Sigmoid colon (tissue), 7 donors: ENCODE results near the gene C11orf42. TPM values are rescaled to one million over a fixed set of nuclear protein-coding genes. Genes with fewer than 3 reads are reported as not detected.
A peak's percentile ranks its signal among the peaks of the same experiment; 100 is the strongest.

Experiments
- DNase-seq: peaks from one replicate; pipeline ENCODE4 v3.0.0-alpha.2; 2019
- H3K27ac ChIP-seq, 4 donors: fragments of 200-600 bp; sonication (generic); one replicate each; pipeline ENCODE4 v1.5.1; 2016 to 2019; ENCODE audit warnings: mild to moderate bottlenecking in 1 of 4
- H3K27me3 ChIP-seq, 3 donors: fragments of 200-600 bp; sonication (generic); one replicate each; pipeline ENCODE4 v1.5.1; 2019; ENCODE audit warnings: mild to moderate bottlenecking in 1 of 3
- H3K36me3 ChIP-seq, 4 donors: fragments of 200-600 bp; sonication (generic); one replicate each; pipeline ENCODE4 v1.5.1; 2016 to 2019
- H3K4me1 ChIP-seq, 4 donors: fragments of 200-600 bp; sonication (generic); one replicate each; pipeline ENCODE4 v1.5.1; 2017 to 2019
- H3K4me3 ChIP-seq, 4 donors: fragments of 200-600 bp; sonication (generic); one replicate each; pipeline ENCODE4 v1.5.1; 2017 to 2019; ENCODE audit warnings: mild to moderate bottlenecking in 2 of 4, moderate library complexity in 1 of 4
- H3K9me3 ChIP-seq, 4 donors: fragments of 200-600 bp in 3 of 4; sonication (generic) in 3 of 4; one replicate each; pipeline versions ENCODE4 v1.5.1 to v1.6.1; 2013 to 2019
- EP300 ChIP-seq, 4 donors: sonication (generic); formaldehyde crosslinking; IDR thresholded peaks; one replicate each; pipeline ENCODE4 v1.6.1; 2017; ENCODE audit warnings: antibody characterized with exemption in 4 of 4
- POLR2A ChIP-seq, 2 donors: fragments of 450-650 bp; IDR thresholded peaks; one replicate each; pipeline ENCODE4 v1.6.1; 2016; ENCODE audit warnings: antibody characterized with exemption in 2 of 2, mild to moderate bottlenecking in 2 of 2, moderate library complexity in 2 of 2
- POLR2AphosphoS5 ChIP-seq, 4 donors: sonication (generic); formaldehyde crosslinking; IDR thresholded peaks; one replicate each; pipeline ENCODE4 v1.6.1; 2017; ENCODE audit warnings: antibody characterized with exemption in 4 of 4
- WGBS, 2 donors: extraction: QIAGEN DNeasy Blood & Tissue Kit; methylation state at CpG; one replicate each; pipeline ENCODE4 v1.1.7; 2013; 5-methylcytosine and 5-hydroxymethylcytosine counted together
- intact Hi-C: fragments of 100-400 bp; cut with DNase I; formaldehyde crosslinking; loops from one replicate; pipeline ENCODE4 v1.15.1; 2023
- polyA plus RNA-seq, 3 donors: library from polyadenylated mRNA; stranded (reverse); fragments of 200-250 nt; gene quantifications; one replicate each; pipeline ENCODE4 v1.2.3, GENCODE V29; 2013
- total RNA-seq, 4 donors: library from RNA; depleted of rRNA; stranded (reverse); fragments of >200 nt; gene quantifications; one replicate each; pipeline ENCODE4 v1.1.0, GENCODE V29; 2016
- TF ChIP-seq, protein P1 (sequence below), 4 experiments: fragments of 450-650 bp in 3 of 4; fragments of 200-600 bp in 1 of 4; IDR thresholded peaks; one replicate each; pipeline ENCODE4 v1.5.1; 2016 to 2019; ENCODE audit warnings: antibody characterized with exemption in 4 of 4, mild to moderate bottlenecking in 3 of 4, moderate library complexity in 2 of 4
- donor health status: healthy with polysubstance abuse.
- donor health status: Bipolar disorder and iron deficiency.
- donor health status: healthy.

C11orf42 gene, protein sequence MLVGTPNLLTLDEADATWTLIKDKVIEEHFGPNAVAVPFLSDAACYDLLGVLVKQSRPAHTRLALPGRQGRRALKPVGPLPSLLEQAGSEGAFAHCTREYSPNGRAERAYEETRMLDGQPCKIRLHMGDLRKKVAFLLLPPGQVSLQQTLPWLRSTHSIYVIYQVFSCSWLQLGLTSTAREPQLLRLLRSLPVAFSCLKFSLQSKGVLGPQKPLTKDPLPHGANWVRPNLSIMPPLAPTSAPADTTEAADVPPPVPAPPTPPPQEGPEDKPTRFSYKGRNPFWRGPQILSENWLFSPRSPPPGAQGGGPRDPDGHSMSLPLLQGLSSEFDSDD
- total RNA-seq (not detected), polyA plus RNA-seq (not detected)

DNA sequence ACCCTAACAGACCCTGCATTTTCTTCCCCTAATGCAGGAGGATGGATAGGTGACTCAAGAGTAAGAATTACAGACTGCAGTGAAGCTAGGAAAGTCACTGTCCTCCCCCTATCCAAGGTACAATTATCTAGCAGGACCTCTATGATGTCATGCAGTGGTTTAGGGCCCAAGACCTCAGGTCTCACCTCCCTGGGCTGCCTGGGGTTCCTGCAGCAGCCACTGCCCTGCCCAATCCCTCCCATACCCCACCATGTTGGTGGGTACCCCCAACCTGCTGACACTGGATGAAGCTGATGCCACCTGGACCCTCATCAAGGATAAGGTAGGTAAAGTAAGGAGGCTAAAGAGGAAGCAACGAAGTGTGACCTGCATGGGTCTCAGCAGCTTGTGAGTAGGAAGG is at the start of gene C11orf42:
Gene C11orf42, plus strand, starts transcription at position 192 of the 400 bp plus-strand sequence. Its CDS starts 59 bp downstream, at position 251.
- intact Hi-C loops = no loop called here
- 83 to 92% methylated on average over 1 of the region's 1 CpG for WGBS, 2 donors
- H3K4me1 ChIP-seq = peaks cover 0 to 15% (median 5%) of the 10 kb centered on the region in 4 donors
- DNase-seq = no peak
- H3K27ac ChIP-seq = peak within 1 kb of the TSS in 3 of 4 donors; percentile 25 to 70 (median 55)
- no peaks in the 10 kb centered on the region for H3K9me3 ChIP-seq
- no peak within 1 kb of the TSS for H3K4me3 ChIP-seq
- TF ChIP-seq, protein P1, sequence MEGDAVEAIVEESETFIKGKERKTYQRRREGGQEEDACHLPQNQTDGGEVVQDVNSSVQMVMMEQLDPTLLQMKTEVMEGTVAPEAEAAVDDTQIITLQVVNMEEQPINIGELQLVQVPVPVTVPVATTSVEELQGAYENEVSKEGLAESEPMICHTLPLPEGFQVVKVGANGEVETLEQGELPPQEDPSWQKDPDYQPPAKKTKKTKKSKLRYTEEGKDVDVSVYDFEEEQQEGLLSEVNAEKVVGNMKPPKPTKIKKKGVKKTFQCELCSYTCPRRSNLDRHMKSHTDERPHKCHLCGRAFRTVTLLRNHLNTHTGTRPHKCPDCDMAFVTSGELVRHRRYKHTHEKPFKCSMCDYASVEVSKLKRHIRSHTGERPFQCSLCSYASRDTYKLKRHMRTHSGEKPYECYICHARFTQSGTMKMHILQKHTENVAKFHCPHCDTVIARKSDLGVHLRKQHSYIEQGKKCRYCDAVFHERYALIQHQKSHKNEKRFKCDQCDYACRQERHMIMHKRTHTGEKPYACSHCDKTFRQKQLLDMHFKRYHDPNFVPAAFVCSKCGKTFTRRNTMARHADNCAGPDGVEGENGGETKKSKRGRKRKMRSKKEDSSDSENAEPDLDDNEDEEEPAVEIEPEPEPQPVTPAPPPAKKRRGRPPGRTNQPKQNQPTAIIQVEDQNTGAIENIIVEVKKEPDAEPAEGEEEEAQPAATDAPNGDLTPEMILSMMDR (IDR thresholded peaks at IDR 0.05) = no peak
- TF ChIP-seq POLR2AphosphoS5 (IDR thresholded peaks at IDR 0.05) = no peak
- no peak for TF ChIP-seq POLR2A (IDR thresholded peaks at IDR 0.05)
- TF ChIP-seq EP300 (IDR thresholded peaks at IDR 0.05) = no peak
- H3K36me3 ChIP-seq = peaks cover 0 to 27% (median 2%) of the 10 kb centered on the region in 4 donors
- H3K27me3 ChIP-seq = no peaks in the 10 kb centered on the region

DNA sequence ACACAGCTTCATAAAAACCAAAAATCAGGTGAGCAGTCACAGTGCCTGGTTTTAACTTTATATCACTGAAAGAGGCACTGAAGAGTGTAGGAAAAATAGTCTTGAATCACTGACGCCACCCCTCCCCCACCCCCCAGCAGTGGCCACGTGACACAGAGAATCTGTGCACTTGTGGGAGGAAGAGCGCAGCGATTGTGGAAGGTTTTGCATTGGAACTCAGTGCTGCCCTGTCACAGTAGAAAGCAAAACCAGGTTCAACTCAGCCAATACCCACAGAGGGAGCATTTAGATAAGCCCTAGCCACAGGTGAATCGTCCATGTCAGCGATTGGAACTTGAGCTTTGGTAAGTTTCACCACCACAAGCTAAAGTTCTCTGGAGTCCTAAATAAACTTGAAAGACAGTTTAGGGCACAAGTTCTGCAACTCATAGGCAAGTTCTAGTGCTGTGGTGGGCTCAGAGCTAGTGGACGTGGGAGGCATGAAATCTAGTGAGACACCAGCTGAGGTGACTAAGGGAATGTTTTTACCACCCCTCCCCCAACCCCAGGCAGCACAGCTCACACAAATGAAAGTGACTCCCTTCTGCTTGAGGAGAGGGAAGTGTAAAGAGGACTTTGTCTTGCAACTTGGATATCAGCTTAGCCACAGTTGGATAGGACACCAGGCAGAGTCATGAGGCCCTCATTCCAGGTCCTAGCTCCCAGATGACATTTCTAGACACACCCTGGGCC is 48.6 kb upstream of the C11orf42 start:
- WGBS, 2 donors = 79 to 89% methylated on average over 7 of the region's 7 CpGs
- Histone ChIP-seq H3K27me3 (no peaks in the 10 kb centered on the region), H3K4me3 (no peak overlapping the region), H3K4me1 (no peaks in the 10 kb centered on the region), H3K9me3 (no peaks in the 10 kb centered on the region), H3K27ac (no peak overlapping the region), H3K36me3 (no peaks in the 10 kb centered on the region)
- DNase-seq = no peak
- TF ChIP-seq, protein P1 (IDR thresholded peaks at IDR 0.05) = no peak
- TF ChIP-seq POLR2AphosphoS5 (IDR thresholded peaks at IDR 0.05) = no peak
- no peak for TF ChIP-seq EP300 (IDR thresholded peaks at IDR 0.05)
- no peak for TF ChIP-seq POLR2A (IDR thresholded peaks at IDR 0.05)
- intact Hi-C loops = no loop called here

DNA sequence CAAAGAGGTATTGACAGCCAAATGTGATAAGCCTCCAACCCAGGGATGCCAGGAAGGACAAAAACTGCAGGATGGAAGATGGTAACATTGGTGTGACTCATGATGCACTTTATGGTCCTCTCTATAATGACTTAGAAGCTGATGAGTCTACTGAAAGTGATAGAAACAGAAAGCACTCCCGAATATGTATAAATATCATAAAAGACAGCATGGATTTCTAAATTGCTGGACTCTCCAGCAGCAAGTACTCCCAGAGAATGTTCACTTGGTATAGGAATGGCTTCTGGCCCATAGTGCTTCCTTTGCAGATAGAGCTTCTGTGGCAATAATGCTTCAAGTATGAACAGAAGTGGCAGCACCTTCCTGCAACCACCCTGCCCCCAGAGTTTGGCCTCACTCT is 35.1 kb upstream of the C11orf42 start, which contains the start of gene OR52B2:
Gene OR52B2, minus strand, starts transcription at position 101 of the 400 bp plus-strand sequence. Its CDS starts 0 bp downstream, at position 101.
- H3K36me3 ChIP-seq = no peaks in the 10 kb centered on the region
- TF ChIP-seq POLR2AphosphoS5 (IDR thresholded peaks at IDR 0.05) (no peak), POLR2A (IDR thresholded peaks at IDR 0.05) (no peak), EP300 (IDR thresholded peaks at IDR 0.05) (no peak)
- TF ChIP-seq, protein P1 (IDR thresholded peaks at IDR 0.05) = no peak
- H3K27ac ChIP-seq = no peak within 1 kb of the TSS
- WGBS, 2 donors = 25 to 68% methylated on average over 1 of the region's 1 CpG
- H3K9me3 ChIP-seq = peaks cover 0 to 5% (median 0%) of the 10 kb centered on the region in 4 donors
- no peak for DNase-seq
- no peaks in the 10 kb centered on the region for H3K27me3 ChIP-seq
- H3K4me3 ChIP-seq = no peak within 1 kb of the TSS
- intact Hi-C loops = no loop called here
- no peaks in the 10 kb centered on the region for H3K4me1 ChIP-seq

DNA sequence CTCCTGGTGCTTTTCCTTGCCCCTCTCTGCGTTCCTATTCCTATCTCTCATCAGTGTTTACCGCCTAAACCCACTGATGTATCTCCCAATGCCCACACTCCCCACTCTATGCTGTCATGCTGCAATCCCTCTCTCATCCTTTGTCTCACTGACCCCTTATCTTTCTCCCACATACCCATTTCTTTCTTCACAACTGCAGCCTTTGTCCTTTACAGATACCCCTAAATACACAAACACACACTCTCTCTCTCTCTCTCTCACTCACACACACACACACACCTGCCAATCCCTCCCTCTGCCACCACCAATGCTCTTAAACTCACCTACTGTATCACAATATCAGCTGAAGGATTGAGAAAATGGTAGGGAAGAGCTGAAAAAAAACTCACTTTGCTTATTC is 29.9 kb upstream of the C11orf42 start:
- intact Hi-C loops = no loop called here
- 70 to 83% methylated on average over 2 of the region's 2 CpGs for WGBS, 2 donors
- no peak overlapping the region for H3K4me3 ChIP-seq
- H3K27me3 ChIP-seq = no peaks in the 10 kb centered on the region
- TF ChIP-seq, protein P1 (IDR thresholded peaks at IDR 0.05) = no peak
- TF ChIP-seq POLR2A (IDR thresholded peaks at IDR 0.05) (no peak), POLR2AphosphoS5 (IDR thresholded peaks at IDR 0.05) (no peak), EP300 (IDR thresholded peaks at IDR 0.05) (no peak)
- H3K36me3 ChIP-seq = no peaks in the 10 kb centered on the region
- H3K9me3 ChIP-seq = no peaks in the 10 kb centered on the region
- no peak overlapping the region for H3K27ac ChIP-seq
- DNase-seq = no peak
- no peaks in the 10 kb centered on the region for H3K4me1 ChIP-seq
